Measurements from ENCODE around the gene CA9.
A peak's percentile ranks its signal among the peaks of the same experiment; 100 is the strongest.
"Not testable (repeated sequence)": the region's sequence is repeated elsewhere in the genome, so short reads cannot be mapped to it uniquely, and the experiment has no call there.

Gene CA9

GRCh38 chr9:35673132-35674024 is at the start of gene CA9:
Gene CA9, plus strand, starts transcription at chr9:35673928. Its CDS starts 32 bp downstream, at chr9:35673960.
- DNase-seq (ENCODE audit: extremely low read depth in 1 of 2, low read depth in 1 of 2), result no peak

DNA sequence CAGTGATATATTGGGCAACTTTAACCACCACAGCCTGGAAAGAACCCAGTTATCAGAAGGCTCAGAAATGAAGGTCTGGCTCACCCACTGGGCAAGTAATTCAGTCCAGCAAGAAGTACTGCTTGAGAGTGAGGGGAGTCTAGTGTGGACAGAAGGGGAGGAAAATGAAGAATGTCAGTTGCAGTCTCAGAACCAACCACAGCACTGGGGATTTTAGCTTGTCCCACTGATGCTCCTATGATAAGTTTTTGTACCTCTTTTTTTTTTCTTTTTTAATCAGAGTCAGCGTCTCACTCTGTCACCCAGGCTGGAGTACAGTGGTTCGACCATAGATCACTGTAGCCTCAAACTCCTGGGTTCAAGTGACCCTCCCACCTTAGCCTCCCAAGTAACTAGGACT is 46.2 kb upstream of the CA9 start:
- DNase-seq (ENCODE audit: extremely low read depth in 1 of 2, low read depth in 1 of 2), result no peak

- no peak for DNase-seq (ENCODE audit: extremely low read depth in 1 of 2, low read depth in 1 of 2)
Observed at GRCh38 chr9:35628389-35628991, 45.2 kb upstream of the CA9 start.

DNA sequence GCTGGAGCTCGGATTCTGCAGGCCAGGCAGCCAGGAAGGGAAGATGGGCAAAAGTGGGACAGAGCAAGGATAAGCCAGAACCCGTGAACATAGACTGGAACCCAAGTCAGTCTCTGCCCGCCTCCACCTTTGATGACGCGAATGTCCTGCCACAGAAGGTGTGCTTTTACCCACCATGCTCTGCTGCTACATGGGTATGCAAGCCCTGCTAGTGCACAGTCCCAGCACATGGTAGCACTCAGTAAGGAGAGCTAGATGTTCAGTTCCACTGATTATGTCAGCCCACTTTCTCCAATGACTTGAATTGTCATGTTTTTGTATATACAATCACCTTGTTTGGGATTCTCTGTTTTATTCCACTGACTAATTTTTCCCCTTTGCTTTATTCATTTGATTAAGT is 44.1 kb upstream of the CA9 start:
- DNase-seq (ENCODE audit: extremely low read depth in 1 of 2, low read depth in 1 of 2), result no peak

DNA sequence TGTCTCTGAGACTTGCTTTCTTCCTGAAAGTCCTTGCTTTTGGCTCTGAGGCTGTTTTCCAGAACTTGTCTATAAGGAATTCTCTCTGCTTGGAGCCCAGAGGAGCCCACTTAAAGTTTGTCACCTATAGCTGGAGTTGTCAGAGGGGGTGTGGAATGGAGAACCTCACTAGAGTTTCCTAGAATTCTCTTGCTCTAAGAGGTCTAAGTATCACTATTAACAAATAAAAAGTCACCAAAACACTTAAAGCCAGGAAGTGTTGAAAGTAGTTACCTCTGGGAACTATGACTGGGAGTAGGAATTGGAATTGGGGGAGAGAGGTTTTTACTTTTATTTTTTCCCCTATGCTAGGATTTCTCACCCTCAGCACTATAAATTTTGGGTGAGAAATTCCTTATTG is 38.0 kb upstream of the CA9 start:
- no peak for DNase-seq (ENCODE audit: extremely low read depth in 1 of 2, low read depth in 1 of 2)

DNA sequence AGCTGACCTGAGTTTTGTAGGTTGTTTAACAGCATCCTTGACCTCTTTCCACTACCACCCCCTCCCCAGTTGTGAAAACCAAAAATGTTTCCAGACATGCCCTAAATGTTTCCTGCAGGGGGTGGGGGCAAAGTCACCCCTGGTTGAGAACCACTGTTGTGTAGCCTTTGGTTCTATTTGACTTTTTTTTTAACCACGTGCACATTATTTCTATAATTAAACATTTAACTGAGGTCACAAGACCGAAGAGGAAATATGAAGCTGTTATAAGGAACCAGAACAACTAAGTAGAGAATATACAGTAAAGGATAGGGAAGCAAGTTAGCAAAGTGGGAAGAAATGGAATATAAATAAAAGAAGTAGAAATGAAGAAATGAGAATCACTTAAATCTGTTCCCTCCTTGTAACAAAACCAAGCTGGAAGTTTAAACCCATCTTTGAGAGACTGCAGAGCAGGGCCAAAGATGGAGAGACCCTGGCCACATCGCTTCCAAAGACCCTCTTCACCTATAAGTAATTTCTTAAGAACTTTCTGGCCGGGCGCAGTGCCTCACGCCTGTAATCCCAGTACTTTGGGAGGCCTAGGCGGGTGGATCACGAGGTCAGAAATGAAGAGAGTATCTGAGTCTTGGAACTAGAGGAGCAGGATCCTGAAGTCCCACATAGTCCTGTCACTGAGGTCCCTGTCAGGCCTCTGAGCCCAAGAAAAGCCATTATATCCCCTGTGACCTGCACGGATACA is 37.4 kb upstream of the CA9 start:
- no peak for DNase-seq (ENCODE audit: extremely low read depth in 1 of 2, low read depth in 1 of 2)

- not testable (repeated sequence) for DNase-seq (ENCODE audit: extremely low read depth in 1 of 2, low read depth in 1 of 2)
Observed at GRCh38 chr9:35636877-35637246, 36.9 kb upstream of the CA9 start.

DNA sequence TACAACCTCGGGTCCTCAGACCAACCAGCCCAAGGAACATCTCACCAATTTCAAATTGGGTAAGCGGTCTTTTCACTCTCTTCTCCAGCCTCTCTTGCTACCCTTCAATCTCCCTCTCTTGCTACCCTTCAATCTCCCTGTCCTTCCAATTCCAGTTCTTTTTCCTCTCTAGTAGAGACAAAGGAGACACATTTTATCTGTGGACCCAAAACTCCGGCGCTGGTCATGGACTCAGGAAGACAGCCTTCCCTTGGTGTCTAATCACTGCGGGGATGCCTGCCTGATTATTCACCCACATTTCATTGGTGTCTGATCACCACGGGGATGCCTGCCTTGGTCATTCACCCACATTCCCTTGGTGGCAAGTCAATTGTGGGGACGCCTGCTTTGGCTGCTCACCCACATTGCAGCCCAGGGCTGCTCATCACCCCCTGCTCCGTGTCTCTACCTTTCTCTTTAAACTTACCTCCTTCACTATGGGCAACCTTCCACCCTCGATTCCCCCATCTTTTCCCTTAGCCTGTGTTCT is 36.2 kb upstream of the CA9 start:
- not testable (repeated sequence) for DNase-seq (ENCODE audit: extremely low read depth in 1 of 2, low read depth in 1 of 2)

DNA sequence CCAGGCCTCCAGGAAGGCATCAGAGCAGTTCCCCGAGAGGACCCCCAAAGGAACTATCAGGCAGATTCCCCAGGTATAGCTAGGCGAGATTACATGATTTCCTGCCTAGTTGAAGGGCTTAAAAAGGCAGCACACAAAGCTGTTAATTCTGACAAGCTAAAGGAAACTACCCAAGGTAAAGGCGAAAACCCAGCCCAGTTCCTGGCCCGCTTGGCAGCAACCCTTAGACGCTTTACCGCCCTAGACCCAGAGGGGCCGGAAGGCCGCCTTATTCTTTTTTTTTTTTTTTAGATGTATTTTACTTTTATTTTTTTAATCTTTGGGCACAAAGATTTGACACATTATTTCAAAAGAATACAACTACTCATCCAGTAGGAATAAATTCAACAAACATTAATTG is 35.0 kb upstream of the CA9 start:
- not testable (repeated sequence) for DNase-seq (ENCODE audit: extremely low read depth in 1 of 2, low read depth in 1 of 2)

- DNase-seq (ENCODE audit: extremely low read depth in 1 of 2, low read depth in 1 of 2), result not testable (repeated sequence)
Observed at GRCh38 chr9:35639225-35639624, 34.5 kb upstream of the CA9 start.

GRCh38 chr9:35639631-35640030 is 34.1 kb upstream of the CA9 start:
- DNase-seq (ENCODE audit: extremely low read depth in 1 of 2, low read depth in 1 of 2), result no peak

GRCh38 chr9:35640431-35640830 is 33.3 kb upstream of the CA9 start:
- not testable (repeated sequence) for DNase-seq (ENCODE audit: extremely low read depth in 1 of 2, low read depth in 1 of 2)

- DNase-seq (ENCODE audit: extremely low read depth in 1 of 2, low read depth in 1 of 2), result not testable (repeated sequence)
Observed at GRCh38 chr9:35641478-35641877, 32.2 kb upstream of the CA9 start.

DNA sequence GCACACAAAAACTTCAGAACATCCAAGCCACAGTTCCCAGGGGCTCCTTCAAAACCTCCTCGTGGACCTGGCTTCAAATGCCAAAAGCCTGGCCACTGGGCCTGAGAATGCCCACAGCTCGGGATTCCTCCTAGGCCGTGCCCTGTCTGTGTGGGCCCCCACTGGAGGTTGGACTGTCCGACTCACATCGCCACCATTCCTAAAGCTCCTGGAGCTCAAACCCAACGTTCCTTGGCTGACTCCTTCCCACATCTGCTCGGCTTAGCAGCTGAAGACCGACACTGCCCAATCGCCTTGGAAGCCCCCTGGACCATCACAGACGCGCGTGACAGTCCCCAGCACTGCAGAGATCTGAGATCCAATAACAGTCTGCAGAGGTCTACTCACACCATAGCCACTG is 30.7 kb upstream of the CA9 start:
- DNase-seq (ENCODE audit: extremely low read depth in 1 of 2, low read depth in 1 of 2), result no peak

- DNase-seq (ENCODE audit: extremely low read depth in 1 of 2, low read depth in 1 of 2), result not testable (repeated sequence)
Observed at GRCh38 chr9:35645736-35646135, 28.0 kb upstream of the CA9 start.

DNA sequence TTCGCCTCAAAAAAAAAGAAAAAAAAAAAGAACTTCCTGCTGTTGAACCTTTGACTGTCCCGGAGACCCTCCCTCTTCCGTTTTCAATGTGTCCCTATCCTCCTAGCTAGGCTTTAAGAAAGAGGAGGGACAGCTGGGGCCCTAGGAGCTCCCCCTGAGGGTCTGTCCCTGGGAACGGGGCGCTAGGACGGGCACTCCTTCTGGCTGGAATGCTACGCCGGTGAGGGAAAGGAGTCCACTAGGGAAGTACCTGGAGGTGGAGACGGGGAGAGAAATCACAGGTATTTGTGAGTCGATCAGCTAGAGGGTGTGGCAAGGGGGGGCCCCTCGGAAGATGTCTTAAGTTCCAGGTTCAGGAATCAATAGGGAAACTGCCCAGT is 27.6 kb upstream of the CA9 start:
- DNase-seq (ENCODE audit: extremely low read depth in 1 of 2, low read depth in 1 of 2), result no peak

- DNase-seq (ENCODE audit: extremely low read depth in 1 of 2, low read depth in 1 of 2), result peak; percentile 73 to 85
Observed at GRCh38 chr9:35646533-35647265, 27.0 kb upstream of the CA9 start.

GRCh38 chr9:35649431-35650340 is 24.0 kb upstream of the CA9 start:
- DNase-seq (ENCODE audit: extremely low read depth in 1 of 2, low read depth in 1 of 2), result no peak

GRCh38 chr9:35650341-35651158 is 23.2 kb upstream of the CA9 start, which contains the start of gene SIT1:
Gene SIT1, minus strand, starts transcription at chr9:35650931. Its CDS starts 78 bp downstream, at chr9:35650853.
- DNase-seq (ENCODE audit: extremely low read depth in 1 of 2, low read depth in 1 of 2), result no peak
